CD14-positive monocyte (primary cell): Measurements from ENCODE around the gene PIGC. TPM values are rescaled to one million over a fixed set of nuclear protein-coding genes. Genes with fewer than 3 reads are reported as not detected.

ENCODE experiments used
- DNase-seq, 3 donors: peaks; one replicate each; pipeline ENCODE4 v3.0.0-alpha.2; 2011 to 2022
- H2AFZ ChIP-seq: 2 replicates; pipeline ENCODE4 v1.6.0; 2012; ENCODE audit warnings: mild to moderate bottlenecking, low read depth, low read length, inconsistent platforms; ENCODE audit not compliant: insufficient read depth, poor library complexity, severe bottlenecking
- H3K27ac ChIP-seq, 2 donors: 1 replicate in 1 of 2; 2 replicates in 1 of 2; pipeline ENCODE4 v1.5.1; 2012 to 2013; ENCODE audit warnings: low read length in 2 of 2, control low read depth in 1 of 2, inconsistent platforms in 1 of 2, low read depth in 1 of 2, mild to moderate bottlenecking in 1 of 2
- H3K27me3 ChIP-seq, 2 donors: one replicate each; pipeline versions ENCODE4 v1.6.0 to v1.6.1; 2011 to 2013; ENCODE audit warnings: low read length in 2 of 2; ENCODE audit not compliant: control insufficient read depth in 2 of 2, insufficient read depth in 2 of 2
- H3K36me3 ChIP-seq, 2 donors: replicated peaks in 1 of 2; 1 replicate in 1 of 2; 2 replicates in 1 of 2; pipeline versions ENCODE4 v1.5.1 to v1.6.1; 2012 to 2013; ENCODE audit warnings: low read length in 2 of 2, control low read depth in 1 of 2, inconsistent platforms in 1 of 2, mild to moderate bottlenecking in 1 of 2; ENCODE audit not compliant: insufficient read depth in 2 of 2, control insufficient read depth in 1 of 2
- H3K4me1 ChIP-seq, 2 donors: 1 replicate in 1 of 2; 2 replicates in 1 of 2; pipeline versions ENCODE4 v1.5.1 to v1.6.1; 2012 to 2013; ENCODE audit warnings: low read length in 2 of 2, control low read depth in 1 of 2, inconsistent platforms in 1 of 2, mild to moderate bottlenecking in 1 of 2, moderate library complexity in 1 of 2; ENCODE audit not compliant: insufficient read depth in 2 of 2, control insufficient read depth in 1 of 2
- H3K4me2 ChIP-seq: replicated peaks from 2 replicates; pipeline ENCODE3; 2012; ENCODE audit warnings: low read length, moderate library complexity, mild to moderate bottlenecking; ENCODE audit not compliant: poor library complexity, severe bottlenecking; ENCODE audit errors: extremely low read depth
- H3K4me3 ChIP-seq, 3 experiments: fragments of 200-600 bp in 1 of 3; sonication (generic) in 1 of 3; replicated peaks in 1 of 3; 1 replicate in 2 of 3; 2 replicates in 1 of 3; pipeline ENCODE4 v1.5.1; 2011 to 2013; ENCODE audit warnings: low read length in 3 of 3, mild to moderate bottlenecking in 3 of 3, control low read depth in 2 of 3, low read depth in 2 of 3, inconsistent platforms in 1 of 3, moderate library complexity in 1 of 3
- H3K79me2 ChIP-seq: 2 replicates; pipeline ENCODE4 v1.6.0; 2012; ENCODE audit warnings: mild to moderate bottlenecking, control low read depth, inconsistent platforms, low read length, moderate library complexity; ENCODE audit not compliant: insufficient read depth
- H3K9ac ChIP-seq: 2 replicates; pipeline ENCODE4 v1.6.0; 2017; ENCODE audit warnings: low read length, mild to moderate bottlenecking; ENCODE audit not compliant: insufficient read depth, poor library complexity, severe bottlenecking
- H3K9me3 ChIP-seq, 2 donors: replicated peaks in 1 of 2; 1 replicate in 1 of 2; 2 replicates in 1 of 2; pipeline versions ENCODE4 v1.5.1 to v1.6.1; 2012 to 2013; ENCODE audit warnings: low read length in 2 of 2, control low read depth in 1 of 2; ENCODE audit not compliant: control insufficient read depth in 1 of 2, insufficient read depth in 1 of 2
- H4K20me1 ChIP-seq: 2 replicates; pipeline ENCODE4 v1.6.0; 2012; ENCODE audit warnings: mild to moderate bottlenecking, low read length, control low read depth, moderate library complexity; ENCODE audit not compliant: insufficient read depth
- H3K27ac Mint-ChIP-seq, 7 donors: one replicate each; pipeline ENCODE4 v1.8.0; 2020; ENCODE audit warnings: mild to moderate bottlenecking in 7 of 7, mixed read lengths in 7 of 7, moderate library complexity in 6 of 7, inconsistent platforms in 2 of 7
- H3K27me3 Mint-ChIP-seq, 3 donors: one replicate each; pipeline ENCODE4 v1.8.0; 2021 to 2022; ENCODE audit warnings: low read depth in 3 of 3, mild to moderate bottlenecking in 3 of 3, mixed read lengths in 3 of 3, moderate library complexity in 3 of 3, inconsistent platforms in 1 of 3
- H3K36me3 Mint-ChIP-seq, 2 donors: one replicate each; pipeline ENCODE4 v1.8.0; 2020; ENCODE audit warnings: mixed read lengths in 2 of 2, inconsistent platforms in 1 of 2, mild to moderate bottlenecking in 1 of 2
- H3K4me1 Mint-ChIP-seq: one replicate; pipeline ENCODE4 v1.8.0; 2020; ENCODE audit warnings: mild to moderate bottlenecking, mixed read lengths
- H3K4me3 Mint-ChIP-seq, 2 donors: one replicate each; pipeline ENCODE4 v1.8.0; 2020; ENCODE audit warnings: mild to moderate bottlenecking in 2 of 2, mixed read lengths in 2 of 2, moderate library complexity in 1 of 2
- H3K9me3 Mint-ChIP-seq, 7 donors: one replicate each; pipeline ENCODE4 v1.8.0; 2020 to 2022; ENCODE audit warnings: mixed read lengths in 7 of 7, mild to moderate bottlenecking in 6 of 7, moderate library complexity in 6 of 7, inconsistent platforms in 2 of 7
- WGBS: methylation state at CpG from one replicate; pipeline ENCODE4 v1.1.5; 2013; ENCODE audit warnings: missing lambda C conversion rate; ENCODE audit not compliant: insufficient coverage; 5-methylcytosine and 5-hydroxymethylcytosine counted together
- intact Hi-C, 2 donors: fragments of 100-400 bp; cut with micrococcal nuclease; formaldehyde crosslinking; loops; one replicate each; pipeline versions ENCODE4 v1.15.0 to v1.15.1; 2023
- polyA plus RNA-seq, 3 donors: library from polyadenylated mRNA; depleted of rRNA in 1 of 3; unstranded in 2 of 3; stranded (reverse) in 1 of 3; fragments of 300-500 nt in 2 of 3; fragments of >200 nt in 1 of 3; fragmentation: Illumina TruSeq in 2 of 3; gene quantifications; 1 replicate in 2 of 3; 2 replicates in 1 of 3; pipeline ENCODE4 v1.2.3, GENCODE V29; 2012 to 2021
- TF ChIP-seq, protein P1 (sequence below): fragments of 200-600 bp; IDR thresholded peaks from one replicate; pipeline ENCODE4 v1.8.0; 2022; ENCODE audit warnings: antibody characterized with exemption, mild to moderate bottlenecking

Gene PIGC
- polyA plus RNA-seq, 3 donors = 11.5 to 61.5 (median 51.1) TPM

DNA sequence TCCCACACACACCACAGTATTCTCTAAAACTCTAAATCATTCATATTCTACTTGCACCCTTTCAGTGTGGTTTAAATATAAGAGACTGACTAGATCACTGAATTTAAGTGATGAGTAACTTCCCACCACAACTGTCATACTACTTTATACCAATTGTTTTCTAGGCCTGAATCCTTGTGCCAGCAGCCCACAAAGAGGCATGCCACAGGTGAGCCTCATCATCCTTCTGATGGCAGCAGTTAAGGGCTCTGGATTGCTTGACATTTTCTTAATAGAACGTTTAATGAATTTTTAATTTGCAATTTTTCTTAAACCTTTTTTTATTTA lies 13.8 kb downstream of the PIGC start:
- Mint-ChIP-seq H3K4me1 (peaks cover 5% of the 10 kb centered on the region), H3K4me3 (no peak overlapping the region), H3K36me3 (peaks cover 0 to 7% of the 10 kb centered on the region in 2 donors)

DNA sequence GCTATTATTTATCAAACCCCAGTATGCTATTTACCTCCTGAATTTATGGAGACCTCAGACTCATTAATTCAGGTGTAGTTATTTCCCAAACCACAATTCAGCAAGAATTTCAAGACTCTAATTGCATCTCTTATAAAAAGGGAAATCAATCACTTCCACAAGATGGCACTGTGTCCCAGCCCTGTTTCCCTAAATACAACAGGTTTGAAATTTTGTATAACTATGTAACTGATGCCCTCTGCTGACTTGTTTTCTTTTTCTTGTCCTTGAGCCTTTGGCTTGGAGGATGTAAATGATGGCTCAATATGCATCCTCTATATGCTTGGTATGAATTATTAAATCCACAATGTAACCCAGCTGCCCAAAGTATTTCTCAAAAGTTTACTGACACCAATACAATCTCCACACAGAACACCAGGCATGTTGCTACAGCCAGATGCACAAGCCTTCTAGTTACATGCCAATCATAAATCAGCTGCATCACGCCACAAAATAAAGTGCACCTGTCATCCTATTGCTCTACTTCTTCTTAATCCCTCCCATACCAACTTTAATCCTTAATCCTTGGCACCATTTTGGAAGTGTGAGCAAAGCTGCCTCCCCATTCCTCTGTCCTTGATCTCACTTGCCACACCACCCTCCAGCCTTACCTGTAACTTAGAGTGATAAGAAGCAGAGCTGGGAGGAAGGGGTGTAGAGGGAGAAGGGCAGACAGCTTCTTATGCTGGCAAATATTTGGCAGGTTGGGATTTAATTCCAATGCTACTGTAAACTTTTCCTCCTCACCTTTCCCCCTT lies 14.3 kb downstream of the PIGC start:
- intact Hi-C loops = no loop called here
- WGBS = 92% methylated on average over 1 of the region's 1 CpG
- TF ChIP-seq, protein P1, sequence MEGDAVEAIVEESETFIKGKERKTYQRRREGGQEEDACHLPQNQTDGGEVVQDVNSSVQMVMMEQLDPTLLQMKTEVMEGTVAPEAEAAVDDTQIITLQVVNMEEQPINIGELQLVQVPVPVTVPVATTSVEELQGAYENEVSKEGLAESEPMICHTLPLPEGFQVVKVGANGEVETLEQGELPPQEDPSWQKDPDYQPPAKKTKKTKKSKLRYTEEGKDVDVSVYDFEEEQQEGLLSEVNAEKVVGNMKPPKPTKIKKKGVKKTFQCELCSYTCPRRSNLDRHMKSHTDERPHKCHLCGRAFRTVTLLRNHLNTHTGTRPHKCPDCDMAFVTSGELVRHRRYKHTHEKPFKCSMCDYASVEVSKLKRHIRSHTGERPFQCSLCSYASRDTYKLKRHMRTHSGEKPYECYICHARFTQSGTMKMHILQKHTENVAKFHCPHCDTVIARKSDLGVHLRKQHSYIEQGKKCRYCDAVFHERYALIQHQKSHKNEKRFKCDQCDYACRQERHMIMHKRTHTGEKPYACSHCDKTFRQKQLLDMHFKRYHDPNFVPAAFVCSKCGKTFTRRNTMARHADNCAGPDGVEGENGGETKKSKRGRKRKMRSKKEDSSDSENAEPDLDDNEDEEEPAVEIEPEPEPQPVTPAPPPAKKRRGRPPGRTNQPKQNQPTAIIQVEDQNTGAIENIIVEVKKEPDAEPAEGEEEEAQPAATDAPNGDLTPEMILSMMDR = peak; percentile 64
- no peaks in the 10 kb centered on the region for H3K9me3 ChIP-seq
- H3K4me1 Mint-ChIP-seq = peaks cover 5% of the 10 kb centered on the region
- no peaks in the 10 kb centered on the region for H3K27me3 Mint-ChIP-seq
- H3K27ac Mint-ChIP-seq = no peak overlapping the region
- H4K20me1 ChIP-seq = peaks cover 4% of the 10 kb centered on the region
- H3K4me1 ChIP-seq = no peaks in the 10 kb centered on the region
- H3K9me3 Mint-ChIP-seq = no peaks in the 10 kb centered on the region
- H3K36me3 ChIP-seq = no peaks in the 10 kb centered on the region
- H3K27me3 ChIP-seq = no peaks in the 10 kb centered on the region
- no peak overlapping the region for H2AFZ ChIP-seq
- no peak overlapping the region for H3K27ac ChIP-seq
- peaks cover 0 to 7% of the 10 kb centered on the region in 2 donors for H3K36me3 Mint-ChIP-seq
- H3K4me2 ChIP-seq = no peak overlapping the region
- no peak overlapping the region for H3K9ac ChIP-seq
- H3K79me2 ChIP-seq = no peaks in the 10 kb centered on the region
- no peak overlapping the region for H3K4me3 ChIP-seq
- peak in 2 of 3 donors; percentile 18 to 25 for DNase-seq
- H3K4me3 Mint-ChIP-seq = no peak overlapping the region

More for the DNA sequence above, 13.8 kb downstream of the PIGC start:
- Histone ChIP-seq H3K27me3 (no peaks in the 10 kb centered on the region), H4K20me1 (peaks cover 4% of the 10 kb centered on the region), H3K9ac (no peak overlapping the region), H3K36me3 (no peaks in the 10 kb centered on the region), H3K9me3 (no peaks in the 10 kb centered on the region), H3K4me1 (no peaks in the 10 kb centered on the region), H3K79me2 (no peaks in the 10 kb centered on the region), H3K4me2 (no peak overlapping the region), H3K27ac (no peak overlapping the region), H2AFZ (no peak overlapping the region), H3K4me3 (no peak overlapping the region)
- H3K27me3 Mint-ChIP-seq = no peaks in the 10 kb centered on the region
- DNase-seq = no peak
- WGBS = no CpG with 5 or more reads among the region's 1 CpG
- intact Hi-C loops = no loop called here
- H3K27ac Mint-ChIP-seq = peak overlapping the region in 1 of 7 donors; percentile 32
- TF ChIP-seq, protein P1 = no peak
- no peaks in the 10 kb centered on the region for H3K9me3 Mint-ChIP-seq
